Raji (cell line): ENCODE results near the gene CHMP6.

Source experiments
- POLR2A ChIP-seq: IDR thresholded peaks from 2 replicates; pipeline ENCODE4 v1.6.1; 2011; ENCODE audit warnings: low read depth, low read length, control low read depth; ENCODE audit not compliant: insufficient read depth

The CHMP6 gene

DNA sequence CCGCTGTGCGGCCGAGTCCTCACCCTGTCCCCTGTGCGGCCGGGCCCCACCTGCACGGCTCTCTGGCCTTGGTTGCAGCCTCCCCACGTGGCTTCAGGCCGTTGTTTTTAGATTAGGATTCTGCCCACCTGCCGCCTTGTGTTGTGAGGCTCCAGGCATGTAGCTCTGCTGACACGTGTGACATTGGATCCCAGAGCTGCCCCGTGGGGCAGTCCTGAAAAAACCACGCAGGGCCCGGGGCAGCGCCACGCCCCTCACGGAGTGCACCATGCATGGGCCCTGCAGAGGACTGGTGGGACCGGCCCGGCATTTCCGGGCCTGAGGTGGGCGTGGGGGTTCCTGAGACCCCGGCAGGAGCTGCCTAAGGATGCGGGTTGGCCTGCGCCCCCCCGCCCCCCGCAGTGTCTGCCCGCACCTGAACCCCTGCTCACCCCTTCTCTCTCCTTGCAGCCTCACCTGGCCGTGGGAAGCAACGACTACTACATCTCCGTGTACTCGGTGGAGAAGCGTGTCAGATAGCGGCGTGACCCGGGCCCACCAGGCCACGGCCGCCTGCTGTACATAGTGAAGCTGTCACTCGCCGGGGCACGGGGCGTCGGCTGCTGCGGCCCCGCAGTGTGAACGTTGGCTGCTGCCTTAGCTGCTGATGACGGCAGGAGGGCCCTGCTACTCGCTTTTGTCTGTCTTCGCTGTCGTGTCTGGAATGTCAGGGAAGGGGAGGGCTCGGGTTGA lies 27.7 kb upstream of the CHMP6 start:
- no peak for TF ChIP-seq POLR2A

GRCh38 chr17:80964544-80964856 lies 27.1 kb upstream of the CHMP6 start:
- TF ChIP-seq POLR2A, result no peak

GRCh38 chr17:80964859-80965580 lies 26.6 kb upstream of the CHMP6 start:
- TF ChIP-seq POLR2A, result no peak

- no peak for TF ChIP-seq POLR2A
Measured at GRCh38 chr17:80965606-80966005, 26.0 kb upstream of the CHMP6 start.

DNA sequence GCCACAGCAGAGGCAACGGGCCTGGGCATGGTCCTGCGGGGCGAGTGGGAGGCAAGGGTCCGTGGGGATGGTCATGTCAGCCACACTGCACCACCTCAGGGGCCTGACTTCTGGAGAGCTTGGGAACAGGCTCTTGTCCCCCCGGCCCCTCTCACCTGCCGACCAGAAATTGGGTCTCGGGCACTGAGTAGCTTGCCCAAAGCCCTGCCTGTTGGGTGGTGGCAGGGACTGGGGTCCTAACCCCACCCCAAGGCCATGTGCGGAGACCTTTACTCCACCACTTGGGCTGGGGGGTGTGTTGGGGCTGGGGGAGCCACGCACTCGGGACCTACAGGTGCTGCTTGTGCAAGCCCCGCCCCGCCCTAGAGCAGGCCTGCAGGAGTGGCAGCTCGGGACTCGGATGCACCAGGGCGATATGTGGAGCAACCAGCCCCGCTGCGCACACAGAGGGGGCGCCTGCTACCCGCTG lies 24.2 kb upstream of the CHMP6 start:
- TF ChIP-seq POLR2A, result no peak

- TF ChIP-seq POLR2A, result no peak
Measured at GRCh38 chr17:80968602-80969029, 23.0 kb upstream of the CHMP6 start.

DNA sequence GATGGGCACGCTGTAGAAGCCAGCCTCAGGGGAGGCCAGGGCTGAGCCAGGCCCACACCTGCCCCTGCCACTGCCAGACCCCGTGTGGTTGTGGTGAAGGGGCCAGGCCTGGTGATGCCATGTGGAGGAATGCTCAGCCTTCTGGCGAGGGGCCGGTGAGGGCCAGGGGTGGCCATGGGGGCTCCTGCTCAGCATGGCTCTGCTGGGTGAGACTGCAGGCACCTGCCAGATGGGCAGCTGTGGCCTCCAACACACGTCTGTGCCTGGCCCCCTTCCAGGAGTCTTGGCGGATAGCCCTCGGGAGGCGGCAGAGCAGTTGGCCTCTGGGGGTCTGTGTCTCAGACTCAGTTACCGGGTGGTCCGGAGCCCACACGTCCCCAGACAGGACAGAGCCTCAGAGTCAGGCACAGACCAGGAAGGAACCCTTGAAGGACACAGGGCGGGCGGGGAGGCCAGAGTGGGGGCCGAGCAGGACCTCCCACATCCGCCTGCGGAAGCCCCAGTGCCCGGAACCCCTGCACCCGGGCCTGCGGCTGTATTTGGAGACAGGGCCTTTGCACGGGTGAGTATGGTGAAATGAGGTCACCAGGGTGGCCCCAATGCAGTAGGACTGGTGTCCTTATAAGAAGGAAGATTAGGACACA lies 22.5 kb upstream of the CHMP6 start:
- TF ChIP-seq POLR2A, result no peak

GRCh38 chr17:80969674-80970043 lies 22.0 kb upstream of the CHMP6 start:
- TF ChIP-seq POLR2A, result no peak

- no peak for TF ChIP-seq POLR2A
Measured at GRCh38 chr17:80970044-80970761, 21.4 kb upstream of the CHMP6 start.

DNA sequence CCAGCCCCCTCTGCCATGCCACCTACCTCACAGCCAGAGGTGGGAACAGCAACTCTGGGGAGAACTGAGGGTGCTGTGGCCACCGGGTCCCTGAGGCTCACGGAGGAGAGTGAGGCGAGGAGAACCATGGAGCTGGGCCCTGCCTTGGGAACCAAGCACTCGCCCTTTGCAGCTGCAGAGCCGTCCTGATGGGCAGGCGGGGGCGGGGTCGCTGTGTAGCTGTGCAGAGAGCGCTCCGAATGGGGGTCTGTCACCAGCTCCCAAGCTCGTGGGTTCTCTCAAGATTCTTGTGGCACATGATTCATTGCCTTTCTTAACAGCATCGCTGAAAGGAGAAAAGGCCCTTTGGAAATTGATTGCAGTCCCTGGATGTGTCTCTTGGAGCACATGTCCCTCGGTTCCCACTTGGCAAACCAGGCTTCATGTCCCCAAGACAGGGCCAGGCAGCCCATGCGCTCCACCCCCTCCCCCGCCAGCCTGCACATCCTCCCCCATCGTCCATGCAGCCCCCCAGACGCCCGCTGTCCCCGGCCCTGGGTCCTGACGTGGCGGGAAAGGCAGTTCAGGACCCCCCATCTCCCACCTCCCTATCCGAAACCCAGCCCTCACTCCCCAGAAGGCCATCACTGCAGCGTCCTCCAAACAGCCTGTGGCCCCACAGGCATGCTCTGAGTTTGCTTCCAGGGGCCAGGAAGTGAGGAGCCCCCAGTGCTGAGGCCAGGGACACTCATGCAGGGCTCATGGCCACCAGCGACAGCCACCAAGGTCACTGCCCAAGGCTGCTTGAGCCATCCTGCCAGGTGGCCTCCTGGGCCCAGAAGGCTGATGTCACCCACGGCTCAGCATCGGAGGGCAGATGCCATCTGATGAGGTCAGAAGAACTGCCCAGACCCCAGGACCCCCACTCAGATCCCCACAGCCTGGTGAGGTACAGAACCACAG lies 20.6 kb upstream of the CHMP6 start:
- no peak for TF ChIP-seq POLR2A

DNA sequence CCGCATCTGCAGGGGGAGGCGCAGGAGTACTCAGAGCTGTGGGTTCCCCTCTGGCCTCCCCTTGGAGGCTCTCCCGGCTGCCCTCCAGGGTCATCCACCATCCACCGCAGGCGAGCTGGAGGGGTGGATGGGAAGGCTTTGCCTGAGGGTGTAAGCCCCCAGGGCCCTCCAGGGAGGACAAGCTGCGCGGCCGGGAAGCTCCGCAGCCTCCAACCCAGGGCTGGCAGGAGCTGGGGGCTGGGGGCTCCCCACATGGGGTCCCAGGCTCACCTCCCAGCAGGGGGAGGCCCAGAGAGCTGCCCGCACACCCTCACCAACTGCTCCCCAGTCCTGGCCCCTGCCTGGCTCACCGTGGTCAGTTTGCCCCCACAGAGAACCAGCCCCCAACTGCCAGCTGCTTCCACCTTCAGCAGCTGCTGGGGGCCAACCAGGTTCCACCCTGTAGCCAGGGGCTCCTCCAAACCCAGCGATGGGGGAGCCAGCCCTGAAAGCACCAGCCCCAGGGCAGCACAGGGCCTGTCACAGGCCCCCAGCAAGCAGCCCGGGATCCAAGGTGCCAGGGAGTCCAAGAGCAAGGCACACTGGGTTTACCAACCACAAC lies 19.8 kb upstream of the CHMP6 start:
- TF ChIP-seq POLR2A, result no peak

- no peak for TF ChIP-seq POLR2A
Measured at GRCh38 chr17:80976701-80977100, 14.9 kb upstream of the CHMP6 start.

GRCh38 chr17:80977172-80977571 lies 14.5 kb upstream of the CHMP6 start:
- TF ChIP-seq POLR2A, result no peak
